GM19023 (cell line): ENCODE results near the gene PLA2G4B.
A peak's percentile ranks its signal among the peaks of the same experiment; 100 is the strongest.

ENCODE experiments used
- ATAC-seq: cut with Tn5 transposase; IDR thresholded peaks from one replicate; pipeline ENCODE4 v1.9.1; 2021; ENCODE audit warnings: mild to moderate bottlenecking, moderate library complexity; ENCODE audit not compliant: unreplicated experiment

PLA2G4B gene

GRCh38 chr15:41838400-41838897 lies at the start of gene PLA2G4B:
Gene PLA2G4B (plus strand): TSS chr15:41838847. CDS start chr15:41838914, 67 bp downstream.
- ATAC-seq: no peak

- ATAC-seq: no peak
Observed at GRCh38 chr15:41789236-41789635, 49.4 kb upstream of the PLA2G4B start.

GRCh38 chr15:41789662-41790061 lies 49.0 kb upstream of the PLA2G4B start:
- ATAC-seq: no peak

- no peak for ATAC-seq
Observed at GRCh38 chr15:41790169-41790568, 48.5 kb upstream of the PLA2G4B start.

- ATAC-seq: no peak
Observed at GRCh38 chr15:41790756-41791546, 47.7 kb upstream of the PLA2G4B start.

GRCh38 chr15:41791547-41791937 lies 47.1 kb upstream of the PLA2G4B start:
- no peak for ATAC-seq

GRCh38 chr15:41792000-41792637 lies 46.5 kb upstream of the PLA2G4B start:
- ATAC-seq: no peak

GRCh38 chr15:41794081-41794480 lies 44.6 kb upstream of the PLA2G4B start:
- ATAC-seq: no peak

- ATAC-seq: no peak
Observed at GRCh38 chr15:41795996-41796856, 42.4 kb upstream of the PLA2G4B start.

GRCh38 chr15:41797201-41797944 lies 41.3 kb upstream of the PLA2G4B start:
- no peak for ATAC-seq

GRCh38 chr15:41798607-41799487 lies 39.8 kb upstream of the PLA2G4B start:
- ATAC-seq: peak; percentile 48

GRCh38 chr15:41799488-41799805 lies 39.2 kb upstream of the PLA2G4B start:
- peak; percentile 41 for ATAC-seq

GRCh38 chr15:41801185-41801584 lies 37.5 kb upstream of the PLA2G4B start:
- no peak for ATAC-seq

- ATAC-seq: no peak
Observed at GRCh38 chr15:41801850-41802455, 36.7 kb upstream of the PLA2G4B start.

GRCh38 chr15:41804361-41804760 lies 34.3 kb upstream of the PLA2G4B start:
- no peak for ATAC-seq

GRCh38 chr15:41804916-41805666 lies 33.6 kb upstream of the PLA2G4B start:
- ATAC-seq: no peak

- ATAC-seq: no peak
Observed at GRCh38 chr15:41805711-41806110, 32.9 kb upstream of the PLA2G4B start.

- ATAC-seq: no peak
Observed at GRCh38 chr15:41806291-41807181, 32.1 kb upstream of the PLA2G4B start.
